Measurements from ENCODE around the gene DPP9.
"Not testable (repeated sequence)": the region's sequence is repeated elsewhere in the genome, so short reads cannot be mapped to it uniquely, and the experiment has no call there.

Gene DPP9

DNA sequence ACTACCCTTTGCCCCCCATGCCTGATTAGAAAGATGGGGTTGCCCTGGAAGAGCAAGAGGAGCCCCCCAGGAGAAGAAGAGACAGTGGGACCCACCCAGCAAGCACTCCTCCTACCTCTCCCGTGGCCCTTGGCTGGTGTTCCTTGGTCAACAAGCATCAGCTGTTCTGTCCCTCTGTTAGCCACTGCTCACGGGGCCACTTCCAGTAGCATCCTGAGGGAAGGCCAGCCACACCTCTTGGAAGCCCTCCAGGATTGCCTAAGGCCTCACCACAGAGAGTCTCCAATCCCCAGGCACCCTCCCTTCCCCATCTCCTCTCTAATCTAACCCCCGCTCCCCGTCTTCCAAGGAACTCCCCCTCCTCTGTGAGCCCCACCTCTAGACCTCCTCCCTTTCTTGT, 15.1 kb upstream of the DPP9 start:
- DNase-seq = no peak

DNA sequence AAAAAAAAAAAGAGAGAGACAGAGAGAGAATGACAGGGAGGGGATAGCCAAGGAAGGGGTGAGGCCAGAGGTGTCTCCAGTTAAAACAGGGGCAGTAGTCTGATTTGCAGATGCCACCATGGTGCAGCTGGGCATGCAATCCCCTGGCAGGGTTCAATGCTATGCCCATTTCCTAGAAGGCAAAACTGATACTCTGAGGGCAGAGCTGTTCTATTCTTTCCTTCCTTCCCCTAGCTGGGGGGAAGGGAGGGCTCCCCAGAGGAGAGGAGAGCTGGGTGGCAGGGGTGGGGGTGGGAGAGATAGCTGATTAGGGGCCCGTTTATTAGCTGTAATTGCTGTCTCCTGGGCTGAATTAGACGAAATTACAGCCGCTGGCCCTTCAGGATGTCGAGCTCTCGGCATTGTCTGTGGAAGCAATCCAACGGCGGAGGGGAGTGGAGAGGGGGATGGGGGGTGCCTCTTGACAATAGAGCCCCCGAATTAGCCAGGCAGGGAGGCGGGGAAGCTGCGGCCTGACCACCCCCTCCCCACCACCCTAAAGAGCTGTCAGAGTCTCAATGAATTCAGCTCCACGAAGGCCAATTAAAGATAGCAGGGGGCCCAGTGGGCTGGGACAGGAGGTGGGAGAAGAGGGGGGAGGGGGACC, 14.4 kb upstream of the DPP9 start:
- DNase-seq = no peak

DNA sequence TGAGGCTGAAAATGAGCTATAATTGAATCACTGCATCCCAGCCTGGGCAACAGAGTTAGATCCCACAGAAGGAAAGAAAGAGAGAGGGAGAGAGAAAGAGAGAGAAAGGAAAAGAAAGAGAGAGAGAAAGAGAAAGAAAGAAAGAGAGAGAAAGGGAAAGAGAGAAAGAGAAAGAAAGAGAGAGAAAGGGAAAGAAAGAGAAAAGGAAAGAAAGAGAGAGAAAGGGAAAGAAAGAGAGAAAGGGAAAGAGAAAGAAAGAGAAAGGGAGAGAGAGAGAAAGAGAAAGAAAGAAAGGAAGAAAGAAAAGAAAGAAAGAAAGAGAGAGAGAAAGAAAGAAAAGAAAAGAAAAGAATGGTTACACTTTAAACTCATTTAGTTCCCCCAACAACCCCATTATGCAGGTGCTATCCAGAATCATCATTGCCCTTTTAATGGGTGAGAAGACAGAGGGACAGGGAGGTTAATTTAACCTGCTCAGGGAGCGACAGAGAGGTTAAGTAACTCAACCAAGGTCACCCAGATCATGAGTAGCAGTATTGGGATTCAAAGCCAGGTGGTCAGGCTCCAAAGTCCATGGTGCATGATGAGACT, 10.2 kb upstream of the DPP9 start:
- DNase-seq = no peak

DNA sequence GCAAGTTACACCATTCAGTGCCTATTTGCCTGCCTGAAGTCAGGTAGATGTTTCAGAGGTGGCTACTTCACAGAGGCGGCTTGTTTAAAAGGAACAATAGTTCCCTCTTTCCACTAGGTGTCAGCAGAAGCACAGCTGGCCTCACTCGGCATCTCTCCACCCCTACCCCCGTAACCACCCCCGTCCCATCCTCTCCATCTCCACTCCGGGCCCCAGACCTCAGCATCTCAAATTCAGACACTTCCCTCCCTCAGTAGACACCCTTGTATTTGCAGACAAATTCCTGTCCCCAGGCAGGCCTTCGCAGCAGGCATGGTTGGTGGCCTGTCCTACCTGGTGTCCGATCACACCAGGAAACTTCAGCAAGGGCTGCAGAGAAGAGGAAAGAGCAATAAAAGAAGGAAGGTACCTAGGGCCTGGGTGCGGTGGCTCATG, 9.1 kb upstream of the DPP9 start:
- DNase-seq = peak; percentile 51

DNA sequence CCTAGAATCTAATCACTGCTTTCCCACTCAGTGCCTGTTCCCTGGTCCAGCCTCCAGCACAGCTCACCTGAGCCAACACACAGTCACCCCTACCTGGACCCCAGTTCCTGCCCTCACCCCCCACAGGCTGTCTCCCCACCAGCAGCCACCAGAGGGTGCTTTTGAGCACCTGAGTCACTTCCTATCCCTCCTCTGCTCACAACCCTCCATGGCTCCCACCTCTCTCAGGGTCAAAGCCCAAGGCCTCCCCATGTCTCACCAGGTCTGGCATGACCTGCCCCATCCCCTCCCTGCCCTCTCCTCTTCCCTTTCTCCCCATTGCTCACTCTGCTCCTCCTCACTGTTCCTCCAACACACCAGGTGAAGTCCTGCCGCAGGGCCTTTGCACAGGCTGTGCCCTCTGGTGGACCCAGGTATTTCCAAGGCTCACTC, 7.1 kb upstream of the DPP9 start:
- no peak for DNase-seq

DNA sequence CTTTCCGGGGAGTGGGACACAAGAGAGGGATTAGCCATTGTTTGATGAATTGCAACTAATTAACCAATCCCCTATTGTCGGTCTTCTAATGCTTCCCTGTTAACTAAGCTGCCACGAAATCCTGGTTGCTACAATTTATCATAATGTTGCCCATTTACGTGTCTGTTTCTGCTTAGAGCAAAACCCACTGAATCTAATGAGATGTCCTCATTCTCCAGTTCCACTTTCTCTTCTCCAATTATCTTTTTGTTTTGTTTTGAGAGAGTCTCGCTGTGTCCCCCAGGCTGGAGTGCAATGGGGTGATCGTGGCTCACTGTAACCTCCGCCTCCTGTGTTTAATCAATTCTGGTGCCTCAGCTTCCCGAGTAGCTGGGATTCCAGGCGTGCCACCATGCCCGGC, 5.2 kb upstream of the DPP9 start:
- DNase-seq = no peak

DNA sequence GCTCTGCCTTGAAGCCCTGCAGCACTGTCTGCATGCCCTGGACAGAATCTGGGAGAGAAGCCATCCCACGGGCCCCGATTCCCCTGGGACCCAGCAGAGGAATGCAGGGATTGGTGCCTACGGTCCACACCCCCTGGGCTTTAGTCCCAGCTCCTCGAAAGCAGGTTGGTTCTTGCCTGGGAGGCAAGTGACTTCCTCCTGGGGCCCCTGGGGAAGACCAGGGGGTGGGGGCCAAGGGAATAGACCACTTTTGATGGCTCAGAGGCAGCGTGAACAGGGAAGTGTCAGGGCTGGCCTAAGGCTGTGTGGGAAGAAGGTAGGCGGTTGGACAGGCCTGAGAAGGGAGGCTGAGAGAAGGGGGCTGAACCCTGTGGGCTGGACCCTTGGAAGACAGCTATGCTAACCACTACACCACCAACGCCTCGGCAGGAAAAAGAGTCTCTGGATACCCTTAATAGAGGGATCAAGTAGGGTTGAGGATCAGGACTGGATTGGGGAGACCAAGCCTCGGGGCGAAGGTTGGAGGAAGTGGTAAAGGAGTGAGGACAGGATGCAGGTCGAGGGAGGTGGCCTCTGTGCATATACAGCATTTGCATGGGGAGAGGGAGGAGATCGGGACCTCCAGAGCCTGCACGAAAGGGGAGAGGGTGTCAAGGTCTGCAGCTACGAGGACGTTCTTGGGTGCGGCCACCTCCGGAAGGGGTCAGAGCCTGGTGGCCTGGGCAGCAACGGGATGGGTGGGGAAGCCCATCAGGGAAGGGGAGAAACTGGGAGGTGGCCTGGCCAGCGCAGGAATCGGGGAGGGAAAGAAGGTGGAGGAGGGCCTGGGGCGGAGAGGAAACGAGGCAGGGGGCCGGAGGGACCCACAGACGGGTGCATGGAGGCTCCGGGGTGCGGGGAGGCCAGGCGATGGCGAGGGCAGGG, 709 bp downstream of the DPP9 start:
- DNase-seq = peak; percentile 18

DNA sequence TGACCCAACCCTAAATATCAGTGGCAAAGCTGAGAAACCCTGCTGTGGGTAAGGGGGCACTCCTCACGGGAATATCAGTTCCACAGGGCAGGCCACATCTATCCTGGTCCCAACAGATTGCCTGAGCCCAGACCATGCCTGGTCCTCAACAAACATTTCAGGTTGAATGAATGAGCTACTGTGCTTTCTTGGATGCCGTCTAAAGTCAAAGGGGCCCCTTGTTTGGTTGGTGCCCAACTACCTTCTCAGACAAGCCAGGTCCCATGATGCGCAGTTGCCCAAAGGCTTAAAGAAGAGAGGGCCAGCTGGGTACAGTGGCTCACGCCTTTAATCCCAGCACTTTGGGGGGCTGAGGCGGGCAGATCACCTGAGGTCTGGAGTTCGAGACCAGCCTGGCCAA, 2.4 kb downstream of the DPP9 start:
- DNase-seq = no peak

DNA sequence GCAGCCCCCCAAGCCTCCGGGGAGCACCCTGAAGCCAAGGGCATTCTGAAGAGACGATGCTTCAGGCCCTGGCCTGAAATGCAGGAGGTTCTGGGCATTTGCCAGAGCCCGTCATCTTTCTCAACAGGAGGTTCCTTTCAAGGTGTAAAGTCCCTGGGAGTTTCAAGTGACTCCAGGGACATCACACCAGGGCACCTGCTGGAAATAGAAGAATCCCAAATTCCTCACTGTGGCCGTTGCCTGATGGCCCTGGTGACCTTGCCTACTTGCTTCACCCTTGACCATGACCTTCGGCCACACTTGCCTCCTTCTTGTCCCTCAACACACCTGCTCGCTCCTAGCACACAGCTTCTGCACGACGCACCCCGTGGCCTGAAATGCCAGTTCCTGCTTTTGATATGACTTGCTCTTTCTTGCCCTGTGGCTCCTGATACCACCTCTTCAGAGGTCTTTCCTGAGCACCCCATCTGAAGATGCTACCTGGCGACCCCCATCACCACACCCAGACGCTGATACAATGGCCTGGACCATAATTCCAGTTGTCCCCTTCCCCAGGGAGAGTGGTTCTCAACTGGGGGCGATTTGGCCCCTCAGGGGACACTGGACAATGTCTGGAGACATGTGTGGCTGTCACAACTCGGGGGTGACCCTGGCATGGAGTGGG, 3.5 kb downstream of the DPP9 start:
- DNase-seq = no peak

DNA sequence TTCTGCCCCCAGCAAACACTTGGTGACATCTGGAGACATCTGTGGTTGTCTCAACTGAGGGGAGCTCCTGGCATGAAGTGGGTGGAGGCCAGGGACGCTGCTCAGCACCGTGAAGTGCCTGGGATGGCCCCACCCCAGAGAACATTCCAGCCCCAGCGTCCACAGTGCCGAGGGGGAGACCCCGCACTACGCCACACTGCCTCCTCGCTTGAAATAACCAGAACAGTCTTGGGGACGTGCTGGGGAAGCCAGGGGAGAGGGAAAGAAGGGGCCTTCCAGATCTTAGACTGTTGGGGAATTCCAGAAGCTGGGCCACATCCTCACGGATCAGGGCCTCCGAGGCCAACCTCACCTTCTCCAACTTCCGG, 4.2 kb downstream of the DPP9 start:
- no peak for DNase-seq

DNA sequence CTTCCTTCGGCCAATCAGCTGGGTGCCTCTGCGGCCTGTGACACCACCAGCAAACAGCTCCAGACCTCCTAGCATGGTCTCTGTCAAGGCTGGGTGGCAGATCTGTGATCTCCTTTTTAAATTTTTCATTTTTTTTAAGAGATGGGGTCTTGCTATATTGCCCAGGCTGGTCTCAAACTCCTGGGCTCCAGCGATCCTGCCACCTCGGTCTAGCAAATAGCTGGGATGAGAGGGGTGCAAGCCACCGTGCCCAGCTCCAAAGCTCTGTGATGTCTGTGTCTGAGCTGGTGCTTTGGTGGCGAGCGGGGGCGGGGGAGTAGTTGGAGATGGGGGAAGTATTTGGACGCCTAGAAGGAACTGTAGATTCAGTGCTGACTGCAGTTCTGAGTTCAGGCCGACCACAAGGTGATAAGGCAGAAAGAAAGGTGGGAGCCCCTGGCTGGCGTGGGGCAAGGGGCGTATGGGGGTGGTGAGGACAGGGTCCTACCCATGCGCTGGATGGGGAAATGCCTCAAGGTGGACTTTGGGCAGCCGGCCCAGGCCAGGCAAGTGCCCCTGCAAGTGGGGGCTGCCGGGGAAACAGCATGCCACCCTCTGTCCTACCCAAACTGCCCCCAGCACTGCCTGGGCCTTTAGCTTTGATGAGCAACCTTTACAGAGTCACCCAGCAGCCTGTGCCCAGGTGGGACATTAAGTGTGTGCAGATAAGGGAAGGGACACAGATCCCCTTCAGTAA, 5.5 kb downstream of the DPP9 start:
- no peak for DNase-seq

DNA sequence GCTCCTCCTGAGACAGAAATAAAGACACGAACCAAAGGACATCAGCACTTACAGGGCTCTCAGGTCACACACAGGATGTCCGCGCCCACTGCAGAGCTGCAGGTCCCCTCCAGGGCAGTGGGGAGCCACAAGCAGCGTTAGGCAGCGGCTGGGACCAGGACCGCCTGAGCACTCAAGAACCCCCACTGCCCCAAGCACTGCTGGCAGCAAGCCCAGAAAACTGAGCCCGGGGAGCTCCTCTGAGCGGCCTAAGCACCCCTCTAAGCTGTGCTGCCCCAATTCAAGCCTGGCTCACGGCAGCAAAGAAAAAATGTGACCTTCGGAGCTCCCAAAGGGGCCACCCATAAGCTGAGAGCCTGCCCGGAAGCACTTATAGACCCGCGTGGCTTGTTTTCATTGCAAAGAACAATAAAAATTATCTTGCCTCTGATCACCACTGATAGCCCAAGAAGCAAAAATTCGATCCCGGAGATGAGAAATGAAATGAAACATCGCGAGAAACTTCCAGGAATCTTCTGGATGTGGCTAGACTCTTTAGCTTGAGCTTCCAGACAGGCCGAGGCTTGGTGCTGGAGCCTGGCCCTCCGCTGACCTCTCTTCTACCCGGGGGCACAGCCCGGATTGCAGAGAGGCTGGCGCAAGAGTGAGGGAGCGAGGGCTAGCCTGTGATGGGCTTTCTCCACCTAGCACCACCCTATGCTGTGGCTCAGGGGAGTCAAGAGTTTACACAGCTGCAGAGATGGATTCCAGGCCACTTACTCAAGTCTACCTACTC, 6.3 kb downstream of the DPP9 start:
- DNase-seq = no peak

DNA sequence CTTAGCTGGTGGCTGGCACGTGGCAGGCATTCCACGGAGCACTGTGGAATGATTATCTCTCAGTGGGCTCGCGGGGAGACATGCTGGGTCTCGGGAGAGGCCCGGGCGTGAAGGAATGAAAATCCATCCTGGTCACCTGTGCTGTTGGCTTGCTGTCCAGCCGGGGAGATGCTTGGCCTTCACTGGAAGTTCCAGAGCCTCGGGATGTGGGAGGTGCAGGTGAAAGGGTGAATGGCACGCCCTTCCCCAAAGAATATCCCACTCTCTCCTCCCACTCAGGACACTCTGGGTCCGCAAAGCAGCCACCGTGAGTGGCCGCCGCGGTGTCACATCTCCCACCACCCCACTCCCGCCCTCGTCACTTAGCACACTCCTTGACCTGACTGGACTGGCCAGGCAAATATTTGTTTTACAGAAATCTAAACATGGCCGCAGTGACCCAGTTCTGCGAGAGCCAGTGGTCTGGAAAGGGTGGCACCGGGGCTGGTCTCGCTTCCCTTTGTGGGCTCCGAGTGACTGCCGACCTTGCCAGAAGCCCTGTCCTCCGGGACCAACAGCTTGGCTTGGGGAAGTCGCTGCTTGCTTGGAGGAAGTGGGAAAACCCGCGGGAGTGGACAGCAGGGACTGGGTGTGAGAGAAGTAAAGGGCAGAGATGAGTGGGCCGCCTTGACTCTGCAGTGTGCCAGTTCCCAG, 8.0 kb downstream of the DPP9 start:
- no peak for DNase-seq

DNA sequence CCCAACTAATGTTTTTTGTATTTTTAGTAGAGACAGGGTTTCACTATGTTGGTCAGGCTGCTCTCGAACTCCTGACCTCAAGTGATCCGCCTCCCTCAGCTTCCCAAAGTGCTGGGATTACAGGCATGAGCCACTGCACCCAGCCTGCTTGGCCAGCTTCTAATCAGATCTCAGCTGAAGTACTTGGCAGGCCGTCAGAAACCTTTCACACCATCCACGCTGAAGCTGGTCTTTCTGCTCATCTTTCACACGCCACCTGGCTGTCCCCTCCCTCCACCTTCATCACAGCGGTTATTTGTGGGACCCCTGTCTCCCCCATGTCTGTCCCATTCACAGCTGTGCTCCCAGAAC, 8.5 kb downstream of the DPP9 start:
- not testable (repeated sequence) for DNase-seq

DNA sequence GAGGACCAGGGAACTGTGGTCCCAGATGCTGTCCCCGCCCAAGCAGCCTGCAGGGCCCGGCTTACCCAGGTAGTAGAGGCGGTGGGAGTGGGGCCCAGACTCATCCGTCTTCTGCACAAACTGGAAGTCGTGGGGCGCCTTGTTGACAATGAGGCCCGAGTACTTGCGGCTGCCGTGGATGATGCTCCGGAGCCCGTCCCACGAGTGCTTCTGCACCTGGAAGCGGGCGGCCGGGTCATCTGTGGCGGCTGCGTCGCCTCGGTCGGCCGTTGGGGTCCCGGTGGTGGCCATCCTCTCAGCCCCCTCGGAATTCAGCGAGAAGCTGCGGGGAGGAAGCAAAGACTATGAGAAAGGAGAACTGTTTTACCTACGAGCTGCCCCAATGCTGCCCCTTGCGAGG, 9.6 kb downstream of the DPP9 start:
- DNase-seq = no peak

DNA sequence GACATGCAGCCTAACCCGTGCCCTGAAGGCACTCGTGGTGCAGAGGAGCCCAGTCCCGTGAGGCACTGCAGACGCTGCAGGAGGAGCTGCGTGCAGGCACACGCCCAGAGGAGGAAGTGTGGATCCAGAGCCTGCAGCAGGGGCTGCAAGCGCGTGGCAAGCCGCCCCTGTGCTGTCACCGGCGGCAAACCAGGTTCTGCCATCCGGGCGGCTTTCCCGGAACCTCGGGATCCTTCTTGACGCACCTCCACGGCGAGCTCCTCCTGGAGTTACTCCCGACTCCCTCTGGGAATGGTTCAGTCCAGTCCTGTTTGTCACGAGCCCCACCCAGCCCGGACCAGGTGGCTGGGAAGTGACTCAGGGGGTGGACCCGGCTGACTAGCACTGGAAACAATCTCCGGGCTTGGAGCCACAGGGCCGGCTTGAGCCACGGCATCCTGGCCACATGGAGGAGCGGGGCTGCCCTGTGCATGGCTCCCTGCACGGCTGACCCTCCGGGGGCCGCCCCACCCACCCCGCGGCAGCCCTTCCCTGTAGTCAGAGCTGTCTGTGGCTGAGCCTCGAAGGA, 10.2 kb downstream of the DPP9 start:
- DNase-seq = peak; percentile 99

DNA sequence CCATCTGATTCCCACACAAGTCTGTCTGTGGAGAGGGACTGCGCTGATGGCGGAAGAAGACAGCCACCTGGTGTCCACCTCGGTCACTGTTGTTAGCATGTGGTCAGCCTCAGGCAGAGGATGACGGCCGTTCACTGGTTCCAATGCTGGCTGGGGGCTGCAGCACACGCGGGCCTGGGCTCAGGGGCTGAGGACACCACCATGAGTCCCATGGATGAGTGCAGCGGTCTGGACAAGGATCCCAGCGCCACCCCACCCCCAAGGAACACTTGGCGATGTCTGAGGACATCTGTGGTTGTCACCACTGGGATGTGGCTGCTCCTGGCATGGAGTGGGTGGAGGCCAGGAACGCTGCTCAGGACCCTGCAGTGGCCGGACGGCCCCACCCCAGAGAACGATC, 10.9 kb downstream of the DPP9 start:
- DNase-seq = no peak

DNA sequence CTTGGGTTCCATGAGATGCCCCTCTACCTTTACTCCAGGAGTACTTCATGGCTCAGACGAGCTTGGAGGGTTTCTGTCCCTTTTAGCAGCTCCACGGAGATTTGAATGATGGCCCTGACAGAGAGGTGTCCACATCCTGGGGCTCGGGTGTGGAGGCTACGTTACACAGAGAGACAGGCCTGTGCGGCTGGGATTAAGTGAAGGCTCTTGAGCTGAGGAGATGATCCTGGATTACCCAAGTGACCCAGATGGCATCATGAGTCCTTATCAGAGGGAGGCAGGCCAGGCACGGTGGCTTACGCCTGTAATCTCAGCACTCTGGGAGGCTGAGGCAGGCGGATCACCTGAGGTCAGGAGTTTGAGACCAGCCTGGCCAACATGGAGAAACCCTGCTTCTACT, 12.4 kb downstream of the DPP9 start:
- DNase-seq = no peak

DNA sequence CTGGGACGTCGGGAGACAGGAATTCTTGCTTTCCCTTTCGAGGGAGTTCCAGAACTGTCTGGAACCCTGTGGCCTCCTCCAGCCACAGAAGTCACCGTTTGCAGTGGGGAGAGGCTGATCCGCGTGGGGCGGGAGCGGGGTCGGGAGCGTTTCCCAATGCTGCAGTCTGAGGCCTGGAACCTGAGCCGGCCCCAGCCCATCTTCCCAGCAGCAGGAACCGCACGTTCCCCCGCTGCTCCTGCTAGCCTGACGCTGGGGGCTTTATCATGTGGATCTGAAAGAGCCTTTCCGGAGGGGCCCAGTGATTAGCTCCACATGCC, 13.4 kb downstream of the DPP9 start:
- no peak for DNase-seq

DNA sequence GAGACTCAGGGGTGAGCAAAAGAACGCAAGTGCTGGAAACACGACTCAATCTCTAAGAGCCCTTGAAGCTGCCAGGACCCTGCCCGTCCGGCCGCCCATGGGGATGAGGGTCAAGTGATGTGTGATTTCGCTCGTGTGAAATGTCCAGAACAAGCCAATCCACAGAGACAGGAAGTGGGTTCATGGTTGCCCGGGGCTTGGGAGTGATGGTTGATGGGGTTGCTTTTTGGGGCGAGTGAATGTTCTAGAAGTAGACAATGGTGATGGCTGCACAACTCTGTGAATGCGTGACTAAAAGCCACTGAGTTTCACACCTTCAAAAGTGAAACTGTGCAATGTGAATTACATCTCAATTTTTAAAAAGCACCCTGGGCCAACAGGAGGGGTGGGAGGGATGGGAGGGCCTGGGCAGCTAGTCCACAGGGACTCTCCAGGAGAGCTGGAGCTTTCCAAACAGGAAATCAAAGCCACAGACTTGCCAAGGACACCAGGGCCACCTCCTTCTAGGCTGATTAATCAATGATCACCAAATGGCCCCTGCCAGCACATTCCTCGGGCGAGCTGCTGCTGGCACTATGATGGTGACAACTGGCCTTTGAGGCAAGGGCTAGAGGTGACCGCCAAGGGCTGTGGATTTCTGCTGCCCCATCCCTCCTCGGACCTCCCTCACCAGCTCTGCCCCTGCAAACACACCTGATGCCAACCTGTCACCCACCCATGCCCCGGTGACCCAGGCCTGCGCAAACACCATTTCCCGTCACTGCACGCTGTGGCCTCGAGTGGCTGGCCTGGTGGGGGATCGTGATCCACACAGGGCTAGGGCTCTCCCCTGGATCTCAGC, 14.0 kb downstream of the DPP9 start:
- DNase-seq = no peak

All from HCEC 1CT (cell line).